GM21717 (cell line): ENCODE measurements around the gene DBH.

Experiments used
- ATAC-seq: cut with Tn5 transposase; IDR thresholded peaks from one replicate; pipeline ENCODE4 v1.9.1; 2021; ENCODE audit warnings: mild to moderate bottlenecking, moderate library complexity; ENCODE audit not compliant: unreplicated experiment

Gene DBH

GRCh38 chr9:133693703-133694529, 57.8 kb downstream of the DBH start:
- ATAC-seq, result no peak

GRCh38 chr9:133694686-133695085, 58.5 kb downstream of the DBH start:
- no peak for ATAC-seq

- ATAC-seq, result no peak
These were observed 59.9 kb downstream of the DBH start for GRCh38 chr9:133696071-133696472.

- no peak for ATAC-seq
These were observed 63.4 kb downstream of the DBH start for GRCh38 chr9:133699546-133699945.

GRCh38 chr9:133700819-133701320, 64.7 kb downstream of the DBH start:
- ATAC-seq, result no peak

- ATAC-seq, result no peak
These were observed 65.3 kb downstream of the DBH start for GRCh38 chr9:133701321-133701980.

- no peak for ATAC-seq
These were observed 66.0 kb downstream of the DBH start for GRCh38 chr9:133701981-133702797.

GRCh38 chr9:133702798-133703590, 66.8 kb downstream of the DBH start:
- no peak for ATAC-seq

- no peak for ATAC-seq
These were observed 67.6 kb downstream of the DBH start for GRCh38 chr9:133703591-133704399.

GRCh38 chr9:133704711-133705181, 68.6 kb downstream of the DBH start:
- no peak for ATAC-seq

- no peak for ATAC-seq
These were observed 69.4 kb downstream of the DBH start for GRCh38 chr9:133705576-133705975.

GRCh38 chr9:133706307-133707050, 70.3 kb downstream of the DBH start:
- ATAC-seq, result no peak

- ATAC-seq, result no peak
These were observed 71.1 kb downstream of the DBH start for GRCh38 chr9:133707065-133707762.

GRCh38 chr9:133707763-133708245, 71.6 kb downstream of the DBH start:
- no peak for ATAC-seq

GRCh38 chr9:133708246-133709014, 72.3 kb downstream of the DBH start:
- no peak for ATAC-seq
